Effector memory CD4-positive, alpha-beta T cell (primary cell): ENCODE measurements around the gene MDH1B.
"Not testable (repeated sequence)": the region's sequence is repeated elsewhere in the genome, so short reads cannot be mapped to it uniquely, and the experiment has no call there.

ENCODE experiments used
- DNase-seq, 3 donors: peaks; one replicate each; pipeline ENCODE4 v3.0.0-alpha.2; 2020
- H3K27ac ChIP-seq: 2 replicates; pipeline ENCODE4 v1.7.0; 2013; ENCODE audit warnings: mild to moderate bottlenecking, low read length, moderate library complexity; ENCODE audit not compliant: insufficient read depth, poor library complexity, severe bottlenecking
- H3K27me3 ChIP-seq: replicated peaks from 2 replicates; pipeline ENCODE4 v1.7.0; 2013; ENCODE audit warnings: mild to moderate bottlenecking, low read length; ENCODE audit not compliant: insufficient read depth, control insufficient read depth, poor library complexity, severe bottlenecking
- H3K36me3 ChIP-seq: 2 replicates; pipeline ENCODE4 v1.7.0; 2013; ENCODE audit warnings: mild to moderate bottlenecking, low read length, moderate library complexity; ENCODE audit not compliant: control insufficient read depth, insufficient read depth
- H3K4me1 ChIP-seq: 2 replicates; pipeline ENCODE4 v1.7.0; 2013; ENCODE audit warnings: low read length, mild to moderate bottlenecking; ENCODE audit not compliant: control insufficient read depth, insufficient read depth, poor library complexity, severe bottlenecking
- H3K4me3 ChIP-seq: 2 replicates; pipeline ENCODE4 v1.7.0; 2013; ENCODE audit warnings: low read length, low read depth, mild to moderate bottlenecking; ENCODE audit not compliant: insufficient read depth, poor library complexity, severe bottlenecking
- H3K9me3 ChIP-seq: 2 replicates; pipeline ENCODE4 v1.7.0; 2013; ENCODE audit warnings: mild to moderate bottlenecking, low read length, moderate library complexity; ENCODE audit not compliant: control insufficient read depth
- total RNA-seq, 3 donors: gene quantifications; one replicate each; lab custom pipeline; 2026; lab: John Stamatoyannopoulos, UW

The MDH1B gene
- 0.17 to 0.35 (median 0.19) reads per million in 3 donors for total RNA-seq

DNA sequence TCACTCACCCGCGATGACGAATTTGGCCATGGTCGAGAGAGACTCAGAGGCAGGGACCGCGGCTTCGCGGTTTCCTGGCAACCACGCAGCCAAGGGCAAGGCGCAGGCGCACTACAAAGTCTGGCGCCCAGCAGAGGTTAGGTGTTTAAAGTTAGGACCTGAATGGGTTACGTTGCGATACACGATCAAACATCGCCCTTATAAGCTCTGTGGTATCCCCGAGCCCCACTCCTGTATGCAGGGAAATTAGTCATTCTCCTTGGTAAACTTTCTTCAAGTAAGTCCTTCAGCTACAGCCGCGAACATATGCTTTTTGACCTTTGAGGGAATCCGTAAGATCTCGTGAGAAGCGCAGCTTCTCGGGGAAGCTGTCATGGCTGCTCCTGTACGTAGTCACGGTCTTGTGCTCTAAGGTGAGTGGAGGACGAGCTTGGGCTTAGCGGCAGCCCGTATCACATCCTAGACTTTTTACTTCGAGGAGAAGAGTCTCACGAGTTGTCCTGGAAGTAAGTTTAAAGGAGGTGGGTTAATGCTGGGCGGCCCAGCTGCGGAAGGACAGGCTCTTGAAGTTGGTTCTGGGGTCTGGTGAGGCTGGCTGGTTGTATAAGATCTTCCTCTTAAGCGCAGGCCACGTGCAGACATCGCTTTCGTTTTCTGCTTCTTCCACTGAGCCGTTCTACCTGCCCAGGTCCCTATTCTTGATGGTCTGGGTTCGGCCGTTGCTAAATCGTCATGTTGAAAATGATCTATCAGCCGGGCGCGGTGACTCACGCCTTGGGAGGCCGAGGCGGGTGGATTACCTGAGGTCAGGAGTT lies at the start of gene MDH1B, which contains the start of gene FASTKD2:
TSS of gene MDH1B (minus strand) at position 87 of the 815 bp plus-strand sequence. CDS start at position 30, 57 bp downstream.
TSS of gene FASTKD2 (plus strand) at position 365 of the 815 bp plus-strand sequence. CDS start 1,088 bp downstream, outside the sequence.
- DNase-seq: peak; percentile 76 to 78 (median 77)
- peak within 1 kb of the TSS; percentile 84 for H3K4me3 ChIP-seq
- H3K27ac ChIP-seq: peak within 1 kb of the TSS; percentile 91

DNA sequence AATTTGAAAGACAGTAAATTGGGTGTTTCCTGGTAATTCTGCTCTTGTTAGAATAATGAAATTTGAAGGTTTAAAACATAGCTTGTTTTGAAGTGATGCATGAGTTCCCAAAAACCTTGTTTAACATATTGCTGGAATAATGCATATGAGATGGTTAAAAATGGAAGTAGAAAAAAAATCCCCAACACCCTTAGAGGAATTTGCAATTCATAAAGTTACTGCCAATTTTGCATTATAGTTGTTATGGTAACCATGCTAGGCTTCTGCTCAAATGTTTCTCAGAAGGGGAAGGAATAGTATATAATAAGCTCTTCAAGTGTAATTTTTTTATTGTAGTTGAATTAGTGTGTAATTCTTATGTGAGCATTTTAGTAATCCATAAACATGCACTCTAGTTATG lies 49.4 kb upstream of the MDH1B start:
- DNase-seq: no peak
- no peak overlapping the region for H3K27ac ChIP-seq

More for the DNA sequence above, at the start of gene MDH1B, which contains the start of gene FASTKD2:
- no peaks in the 10 kb centered on the region for H3K36me3 ChIP-seq
- peaks cover 5% of the 10 kb centered on the region for H3K4me1 ChIP-seq
- H3K27me3 ChIP-seq: no peaks in the 10 kb centered on the region
- no peaks in the 10 kb centered on the region for H3K9me3 ChIP-seq

DNA sequence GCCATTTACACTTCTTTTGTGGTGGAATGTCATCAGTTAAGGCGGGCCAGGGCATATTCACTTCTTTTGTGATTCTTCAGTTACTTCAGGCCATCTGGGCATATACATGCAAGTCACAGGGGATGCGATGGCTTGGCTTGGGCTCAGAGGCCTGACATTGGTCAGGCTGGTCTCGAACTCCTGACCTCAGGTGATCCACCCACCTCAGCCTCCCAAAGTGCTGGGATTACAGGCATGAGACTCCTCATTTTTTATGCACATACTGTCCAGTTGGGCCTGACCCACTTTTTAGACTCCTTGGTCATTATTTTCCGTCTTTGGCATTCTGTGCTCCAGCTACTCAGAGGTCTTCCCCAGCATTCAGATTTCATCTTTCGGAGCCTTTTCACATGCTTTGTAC lies 47.3 kb upstream of the MDH1B start:
- H3K27me3 ChIP-seq, H3K9me3 ChIP-seq, H3K27ac ChIP-seq, H3K36me3 ChIP-seq, H3K4me1 ChIP-seq, DNase-seq, H3K4me3 ChIP-seq: not testable (repeated sequence)

More for the DNA sequence above, 49.4 kb upstream of the MDH1B start:
- Histone ChIP-seq H3K9me3 (no peaks in the 10 kb centered on the region), H3K4me1 (no peaks in the 10 kb centered on the region), H3K4me3 (no peak overlapping the region), H3K27me3 (no peaks in the 10 kb centered on the region), H3K36me3 (no peaks in the 10 kb centered on the region)

DNA sequence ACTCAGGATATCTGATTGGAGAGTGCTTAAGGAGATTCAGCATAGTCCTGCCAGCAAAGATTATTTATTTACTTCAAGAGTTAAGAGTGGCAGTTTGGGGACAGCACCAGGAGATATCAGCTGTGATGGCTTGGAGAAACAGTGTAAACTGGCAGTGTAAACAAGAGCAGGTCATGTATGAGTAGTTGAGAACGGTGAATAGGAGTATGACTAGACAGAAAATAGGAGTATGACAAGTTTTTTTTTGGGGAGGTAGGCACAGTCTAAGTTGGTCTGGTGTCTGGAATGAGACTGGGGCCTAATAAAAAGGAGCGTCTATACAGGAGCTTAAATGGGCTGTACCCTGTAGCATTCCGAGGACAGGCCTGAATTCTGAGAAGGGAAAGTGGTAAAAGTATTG lies 42.5 kb upstream of the MDH1B start:
- DNase-seq, H3K4me3 ChIP-seq: not testable (repeated sequence)

DNA sequence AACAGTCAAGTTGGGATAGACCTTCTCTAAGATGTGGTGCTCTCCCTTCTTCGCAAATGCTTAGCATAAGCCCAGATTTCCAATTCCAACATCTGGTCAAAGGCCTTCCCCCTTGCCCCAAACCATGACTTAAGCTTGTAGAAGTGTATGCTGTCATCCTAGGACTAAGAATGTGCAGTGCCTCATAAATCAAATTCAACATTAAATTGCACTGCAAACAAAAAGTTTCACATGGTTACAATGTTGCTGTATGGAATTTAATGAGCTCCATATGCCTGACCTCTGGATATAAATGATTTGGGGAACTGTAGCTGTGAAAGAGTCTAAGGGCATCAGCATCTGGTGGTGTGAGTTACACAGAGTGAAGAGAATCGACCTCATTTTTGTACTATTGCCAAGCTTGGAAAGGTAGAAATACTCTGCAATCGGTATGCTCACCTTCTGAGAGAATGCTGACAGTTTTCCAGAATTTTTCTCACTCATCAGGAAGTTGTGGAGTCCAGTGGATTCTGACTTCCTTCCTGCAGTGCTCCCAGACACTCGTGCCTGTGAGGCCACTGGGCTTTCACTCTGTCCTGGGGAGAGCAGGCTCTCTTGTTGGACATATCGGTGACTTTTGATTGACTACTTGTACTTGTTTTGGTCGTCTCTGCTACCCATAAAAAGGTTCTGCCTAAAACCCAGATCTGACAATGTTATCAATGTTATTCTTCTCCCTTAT lies 40.9 kb upstream of the MDH1B start:
- DNase-seq: no peak
- Histone ChIP-seq H3K4me1 (no peaks in the 10 kb centered on the region), H3K36me3 (no peaks in the 10 kb centered on the region), H3K27me3 (no peaks in the 10 kb centered on the region), H3K9me3 (no peaks in the 10 kb centered on the region), H3K27ac (no peak overlapping the region), H3K4me3 (no peak overlapping the region)

More for the DNA sequence above, 42.5 kb upstream of the MDH1B start:
- not testable (repeated sequence) for H3K27ac ChIP-seq, H3K36me3 ChIP-seq, H3K9me3 ChIP-seq, H3K4me1 ChIP-seq, H3K27me3 ChIP-seq

DNA sequence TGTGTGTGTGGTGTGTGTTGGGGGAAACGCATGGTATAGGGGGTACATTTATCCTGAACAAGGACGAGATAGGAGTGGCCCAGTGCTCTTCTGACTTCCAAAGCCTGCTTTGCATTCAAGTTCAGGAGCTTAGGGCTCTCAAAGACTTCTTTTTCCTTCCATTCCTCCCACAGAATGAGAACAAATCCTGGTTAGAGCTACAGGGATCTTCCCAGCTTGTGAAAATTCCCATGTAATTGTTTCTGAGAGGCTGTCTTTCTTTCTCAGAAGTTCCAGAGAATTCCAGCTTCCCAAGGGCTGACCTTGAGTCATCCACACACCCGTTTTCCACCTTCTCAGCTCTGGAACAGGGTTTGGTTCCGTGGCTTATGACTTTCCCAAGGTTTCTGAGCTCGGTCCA lies 39.2 kb upstream of the MDH1B start:
- Histone ChIP-seq H3K9me3 (no peaks in the 10 kb centered on the region), H3K27ac (no peak overlapping the region), H3K4me3 (no peak overlapping the region), H3K4me1 (no peaks in the 10 kb centered on the region), H3K36me3 (no peaks in the 10 kb centered on the region), H3K27me3 (no peaks in the 10 kb centered on the region)
- no peak for DNase-seq

DNA sequence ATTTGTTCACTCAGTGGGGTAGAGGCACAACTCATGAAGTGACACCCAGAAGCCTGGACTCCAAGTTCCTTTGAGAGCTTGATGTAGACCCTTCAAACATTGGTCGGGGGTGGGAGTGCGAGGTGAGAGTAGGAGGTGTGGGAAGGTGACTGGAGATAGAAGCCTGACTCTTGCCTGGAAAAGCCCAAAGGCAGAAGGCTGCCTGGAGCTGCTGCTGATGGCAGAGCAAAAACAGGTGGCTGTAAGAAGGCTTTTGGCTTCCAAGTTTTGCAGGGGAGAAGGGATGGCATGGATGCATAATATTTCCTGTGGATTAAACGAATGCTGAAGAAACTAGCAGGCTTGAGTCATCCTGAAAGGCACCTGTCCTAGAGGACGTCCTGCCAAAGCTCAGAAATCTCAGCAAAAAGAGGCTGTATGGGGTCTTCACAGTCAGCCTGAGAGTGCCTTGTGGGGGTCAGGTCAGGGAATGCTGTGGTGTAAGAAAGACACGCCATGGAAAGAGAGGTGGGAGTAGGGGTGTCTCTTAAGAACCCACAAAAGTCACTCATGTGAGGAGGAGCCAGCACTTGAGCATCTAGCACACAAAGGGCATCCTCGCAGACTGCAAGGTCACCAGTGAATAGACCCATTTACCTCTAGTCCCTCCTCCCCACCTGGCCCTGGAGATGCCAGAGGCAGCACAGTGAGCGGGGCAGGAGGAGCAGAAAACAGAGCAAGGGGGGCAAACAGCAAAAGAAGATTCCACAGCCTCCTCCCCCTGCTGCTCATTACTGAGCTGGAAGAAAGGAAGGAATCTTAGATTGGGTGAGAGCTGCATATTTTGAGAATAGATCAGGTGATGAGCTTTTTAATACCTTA lies 37.8 kb upstream of the MDH1B start:
- no peaks in the 10 kb centered on the region for H3K4me1 ChIP-seq
- H3K4me3 ChIP-seq: no peak overlapping the region
- H3K27ac ChIP-seq: no peak overlapping the region
- DNase-seq: no peak
- H3K9me3 ChIP-seq: no peaks in the 10 kb centered on the region
- H3K27me3 ChIP-seq: no peaks in the 10 kb centered on the region
- H3K36me3 ChIP-seq: no peaks in the 10 kb centered on the region

DNA sequence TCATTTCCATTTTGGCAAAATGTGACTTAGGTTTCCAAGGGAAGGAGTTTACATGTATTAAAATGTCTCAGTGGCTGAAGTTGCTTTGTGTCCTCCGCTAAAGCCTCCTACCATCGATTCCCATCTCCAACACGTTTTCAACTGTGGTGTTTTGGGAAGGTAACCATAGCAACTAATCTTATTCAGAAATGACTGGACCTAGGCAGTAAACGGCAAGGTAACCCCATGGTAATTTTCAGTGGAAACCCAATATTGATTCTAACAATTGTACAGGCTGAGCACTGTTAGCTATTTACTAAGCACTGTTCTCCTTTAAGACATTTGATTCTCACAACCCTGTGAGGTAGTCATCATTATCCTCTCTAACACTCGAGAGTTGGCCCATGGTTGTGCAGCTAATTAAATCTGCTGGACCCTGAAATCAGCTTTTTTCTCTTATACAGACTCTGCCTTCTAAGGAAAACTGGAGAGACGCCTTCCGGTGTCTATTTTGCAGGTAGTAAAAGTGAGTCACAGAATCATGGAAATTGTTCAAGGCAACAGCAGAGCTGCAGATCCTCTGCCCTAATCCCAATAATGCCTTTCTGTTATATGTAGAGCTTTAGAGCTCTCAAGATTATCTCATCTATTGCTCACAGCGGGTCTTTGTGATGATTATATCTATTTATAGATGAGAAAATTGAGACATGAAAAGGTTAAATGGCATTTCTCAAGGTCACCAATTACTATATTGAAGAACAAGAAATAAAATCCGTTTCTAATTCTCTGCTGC lies 36.5 kb upstream of the MDH1B start:
- no peak overlapping the region for H3K27ac ChIP-seq
- H3K36me3 ChIP-seq: peaks cover 3% of the 10 kb centered on the region
- H3K27me3 ChIP-seq: no peaks in the 10 kb centered on the region
- H3K4me3 ChIP-seq: no peak overlapping the region
- H3K4me1 ChIP-seq: no peaks in the 10 kb centered on the region
- no peak for DNase-seq
- no peaks in the 10 kb centered on the region for H3K9me3 ChIP-seq
